HG03060 (cell line): Measurements from ENCODE around the gene POMGNT2.
A peak's percentile ranks its signal among the peaks of the same experiment; 100 is the strongest.

Experiments used
- ATAC-seq: cut with Tn5 transposase; IDR thresholded peaks from one replicate; pipeline ENCODE4 v1.9.1; 2021; ENCODE audit warnings: low read depth, moderate number of reproducible peaks; ENCODE audit not compliant: unreplicated experiment

The POMGNT2 gene

GRCh38 chr3:43105596-43106292 is at the start of gene POMGNT2:
TSS of gene POMGNT2 (minus strand) at chr3:43106079. CDS start at chr3:43081431, 24,648 bp downstream.
- ATAC-seq: peak; percentile 73

GRCh38 chr3:43154980-43155379 is 49.1 kb upstream of the POMGNT2 start:
- no peak for ATAC-seq

GRCh38 chr3:43153216-43154083 is 47.6 kb upstream of the POMGNT2 start:
- no peak for ATAC-seq

- no peak for ATAC-seq
Measured at GRCh38 chr3:43152649-43153048, 46.8 kb upstream of the POMGNT2 start.

- ATAC-seq: no peak
Measured at GRCh38 chr3:43148033-43148432, 42.2 kb upstream of the POMGNT2 start.

- ATAC-seq: no peak
Measured at GRCh38 chr3:43146599-43146998, 40.7 kb upstream of the POMGNT2 start.

- ATAC-seq: no peak
Measured at GRCh38 chr3:43144761-43145490, 39.0 kb upstream of the POMGNT2 start.

GRCh38 chr3:43142472-43142871 is 36.6 kb upstream of the POMGNT2 start:
- no peak for ATAC-seq

- ATAC-seq: no peak
Measured at GRCh38 chr3:43138488-43139231, 32.8 kb upstream of the POMGNT2 start.

- ATAC-seq: no peak
Measured at GRCh38 chr3:43132870-43133636, 27.2 kb upstream of the POMGNT2 start.

GRCh38 chr3:43132193-43132592 is 26.3 kb upstream of the POMGNT2 start:
- ATAC-seq: no peak

GRCh38 chr3:43128464-43128863 is 22.6 kb upstream of the POMGNT2 start:
- ATAC-seq: no peak

GRCh38 chr3:43126536-43126935 is 20.7 kb upstream of the POMGNT2 start:
- ATAC-seq: no peak

GRCh38 chr3:43123895-43124294 is 18.0 kb upstream of the POMGNT2 start:
- ATAC-seq: no peak

GRCh38 chr3:43120937-43121336 is 15.1 kb upstream of the POMGNT2 start:
- ATAC-seq: no peak

GRCh38 chr3:43117257-43117656 is 11.4 kb upstream of the POMGNT2 start:
- no peak for ATAC-seq

GRCh38 chr3:43113671-43114070 is 7.8 kb upstream of the POMGNT2 start:
- ATAC-seq: no peak

- ATAC-seq: peak; percentile 17
Measured at GRCh38 chr3:43106293-43106628, 382 bp upstream of the POMGNT2 start.

GRCh38 chr3:43104660-43105595 is 951 bp downstream of the POMGNT2 start:
- ATAC-seq: no peak
